Measurements from ENCODE around the gene IGF1.

Gene IGF1

DNA sequence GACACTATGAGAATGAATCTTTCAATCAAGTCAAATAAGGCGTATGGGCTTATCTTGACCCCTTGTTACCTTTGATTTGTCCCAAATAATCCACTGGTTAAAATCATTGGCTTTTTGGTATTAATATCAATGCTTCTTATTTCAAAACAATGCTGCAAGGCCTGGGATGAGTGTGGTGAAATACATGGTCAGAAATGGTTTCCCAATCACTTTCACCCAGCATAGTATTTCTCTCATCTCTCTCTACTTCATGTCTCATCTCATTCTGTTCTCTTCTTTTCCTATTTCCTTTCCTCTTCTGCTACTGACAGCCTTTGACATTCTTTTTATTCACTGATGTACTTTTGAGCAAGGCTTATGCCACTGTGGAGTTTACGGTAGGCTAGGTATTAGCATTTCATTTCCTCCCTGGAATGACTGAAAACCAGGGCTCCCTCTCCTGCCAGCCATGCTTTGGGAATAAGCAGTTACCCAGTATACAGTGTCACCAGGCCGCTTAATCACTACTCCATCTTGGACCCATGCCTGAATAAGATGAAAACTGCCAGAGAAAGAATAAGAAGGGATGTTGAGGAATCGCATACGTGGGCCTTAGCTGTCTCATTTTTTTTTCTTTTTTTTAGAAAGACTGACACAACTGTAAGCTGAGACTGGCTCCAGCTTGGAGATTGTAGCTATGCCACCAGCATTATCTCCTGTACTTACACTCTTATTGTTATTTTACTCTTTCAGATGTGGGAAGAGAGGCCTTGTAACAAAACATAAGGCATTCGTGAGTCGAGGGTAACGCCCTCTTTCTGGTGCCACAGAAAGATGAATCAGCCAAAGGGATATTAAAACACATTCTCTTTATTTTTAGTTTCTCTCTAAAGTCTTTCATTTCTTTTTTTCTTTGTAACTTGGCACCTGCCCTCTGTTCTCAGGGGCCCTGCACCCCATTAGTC lies 53.5 kb downstream of the IGF1 start:
- no peak for DNase-seq (ENCODE audit: low read depth)

GRCh38 chr12:102425109-102426039 lies 55.0 kb downstream of the IGF1 start:
- no peak for DNase-seq (ENCODE audit: low read depth)

GRCh38 chr12:102423462-102423861 lies 56.9 kb downstream of the IGF1 start:
- DNase-seq (ENCODE audit: low read depth), result no peak

- DNase-seq (ENCODE audit: low read depth), result no peak
Observed at GRCh38 chr12:102421802-102422583, 58.4 kb downstream of the IGF1 start.

DNA sequence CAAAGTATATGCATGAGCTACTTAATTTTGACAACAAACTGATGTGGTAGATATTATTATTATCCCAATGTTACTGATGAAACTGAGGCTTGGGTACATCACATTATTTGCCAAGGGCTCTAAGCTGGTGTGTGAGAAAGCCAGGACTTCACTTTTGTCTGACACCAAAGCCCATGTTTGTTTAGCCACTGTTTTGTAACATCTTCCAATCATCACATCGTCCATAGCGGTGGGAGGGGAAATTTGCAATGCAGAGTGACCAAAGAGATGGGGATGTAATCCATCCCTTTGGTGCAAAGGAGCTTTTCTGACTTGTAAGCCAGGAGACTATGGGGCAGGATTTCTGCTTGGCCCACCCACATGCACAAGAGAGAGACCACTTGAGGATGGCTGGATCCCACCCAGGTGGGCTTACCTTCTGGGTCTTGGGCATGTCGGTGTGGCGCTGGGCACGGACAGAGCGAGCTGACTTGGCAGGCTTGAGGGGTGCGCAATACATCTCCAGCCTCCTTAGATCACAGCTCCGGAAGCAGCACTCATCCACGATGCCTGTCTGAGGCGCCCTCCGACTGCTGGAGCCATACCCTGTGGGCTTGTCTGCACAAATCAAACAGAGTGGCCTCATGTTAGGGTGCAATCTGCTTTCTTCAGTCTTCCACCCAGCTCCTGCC lies 61.1 kb downstream of the IGF1 start:
- DNase-seq (ENCODE audit: low read depth), result no peak

GRCh38 chr12:102417055-102417454 lies 63.3 kb downstream of the IGF1 start:
- DNase-seq (ENCODE audit: low read depth), result no peak

GRCh38 chr12:102415515-102415914 lies 64.8 kb downstream of the IGF1 start:
- DNase-seq (ENCODE audit: low read depth), result no peak

- DNase-seq (ENCODE audit: low read depth), result no peak
Observed at GRCh38 chr12:102413396-102413795, 67.0 kb downstream of the IGF1 start.

- DNase-seq (ENCODE audit: low read depth), result no peak
Observed at GRCh38 chr12:102410511-102410910, 69.9 kb downstream of the IGF1 start.

- no peak for DNase-seq (ENCODE audit: low read depth)
Observed at GRCh38 chr12:102408487-102409297, 71.7 kb downstream of the IGF1 start.

DNA sequence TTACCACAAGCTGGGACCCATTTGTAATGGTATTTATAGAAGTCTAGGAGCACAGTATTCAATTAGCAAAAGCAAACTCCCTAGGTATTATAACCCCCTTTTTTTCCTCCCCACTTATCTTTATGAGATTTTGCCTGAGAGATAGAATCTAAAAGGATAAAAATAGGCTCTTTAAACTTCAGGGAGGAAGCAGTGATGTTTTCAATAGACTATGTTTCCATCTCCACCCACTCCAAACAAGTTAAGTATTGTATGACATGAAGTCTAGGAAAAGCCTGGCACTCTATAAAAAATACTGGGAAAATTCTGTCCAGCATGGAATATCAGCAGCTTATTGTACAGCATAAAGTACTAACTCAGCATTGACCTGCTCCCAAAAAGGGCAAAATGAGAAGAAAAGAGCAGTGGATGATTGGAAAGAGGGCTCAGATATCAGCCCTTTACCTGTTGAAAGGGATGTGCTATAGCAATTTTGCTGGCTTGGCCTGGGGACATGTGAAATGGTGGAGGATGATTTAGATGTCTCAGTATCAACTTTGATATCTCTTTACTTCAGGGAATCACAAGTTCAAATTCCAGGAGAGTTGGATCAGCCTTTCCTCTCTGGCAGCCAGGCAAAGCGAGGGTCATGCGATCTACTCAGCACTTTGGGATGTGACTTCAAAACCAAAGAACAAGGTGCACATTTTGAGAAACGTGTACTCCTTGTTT lies 72.4 kb downstream of the IGF1 start:
- no peak for DNase-seq (ENCODE audit: low read depth)

DNA sequence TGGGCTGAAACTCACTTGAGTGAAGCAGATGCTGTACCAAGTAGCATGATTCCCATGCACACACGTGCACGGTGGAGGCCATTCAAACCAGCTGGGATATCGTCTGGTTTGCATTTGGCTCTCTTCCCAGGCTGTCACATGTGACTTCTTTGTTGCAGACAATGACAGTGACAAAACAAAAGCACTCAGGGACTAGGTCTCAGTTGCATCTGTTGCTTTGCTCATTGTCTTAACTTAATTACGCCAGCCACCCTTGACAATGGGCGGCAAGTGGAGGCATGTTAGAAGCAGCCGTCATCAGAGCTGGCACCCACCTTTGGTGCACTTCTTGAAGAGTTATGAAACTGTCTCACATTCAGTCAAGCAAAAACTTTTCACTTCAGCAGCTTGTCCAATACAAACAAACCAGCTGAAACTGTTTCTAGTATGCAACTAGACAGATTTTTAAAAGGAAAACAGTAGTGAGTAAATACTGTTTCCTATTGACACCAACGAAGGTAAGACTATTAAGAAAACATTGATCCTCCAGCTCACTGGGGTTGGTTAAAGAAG lies 74.3 kb downstream of the IGF1 start:
- DNase-seq (ENCODE audit: low read depth), result no peak

DNA sequence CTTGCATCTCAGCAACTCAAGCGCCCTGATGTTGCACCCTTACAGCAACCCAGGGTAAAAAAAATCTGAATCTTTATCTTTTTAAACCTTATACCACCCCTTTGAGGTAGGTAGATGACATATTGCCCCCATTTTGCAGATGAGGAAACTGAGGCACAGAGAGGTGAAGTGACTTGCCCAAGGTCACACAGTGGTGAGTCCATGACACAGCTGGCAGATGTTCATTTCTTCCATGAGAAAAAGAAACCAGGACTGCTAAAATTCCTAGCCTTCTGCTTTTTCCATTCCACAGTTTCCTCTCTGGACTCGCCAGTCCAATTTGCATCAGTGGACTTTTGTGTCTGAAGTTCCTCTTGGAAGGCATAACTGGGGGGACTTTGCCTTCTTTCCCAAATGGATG lies 79.3 kb downstream of the IGF1 start:
- DNase-seq (ENCODE audit: low read depth), result no peak

DNA sequence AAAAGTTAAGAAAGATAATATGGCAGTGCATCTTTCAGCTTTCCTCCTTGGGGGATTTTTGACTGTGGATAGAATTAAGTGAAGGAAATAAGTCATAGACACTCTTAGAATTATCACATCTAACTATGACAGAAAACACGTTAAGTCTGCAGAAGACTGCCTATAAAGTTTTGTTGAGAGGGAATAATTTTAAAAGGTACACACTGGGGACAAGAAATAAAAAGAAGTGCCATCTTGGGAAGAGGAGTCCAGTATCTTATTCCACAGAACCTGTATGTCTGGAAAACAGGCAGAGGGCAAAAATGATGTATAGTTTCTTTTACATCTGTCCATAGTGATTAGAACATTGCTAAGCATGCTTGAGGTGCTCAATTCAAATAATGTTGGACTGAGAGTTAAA lies 80.7 kb downstream of the IGF1 start:
- DNase-seq (ENCODE audit: low read depth), result no peak

- no peak for DNase-seq (ENCODE audit: low read depth)
Observed at GRCh38 chr12:102396276-102396675, 84.1 kb downstream of the IGF1 start.

- no peak for DNase-seq (ENCODE audit: low read depth)
Observed at GRCh38 chr12:102394200-102394599, 86.2 kb downstream of the IGF1 start.

- no peak for DNase-seq (ENCODE audit: low read depth)
Observed at GRCh38 chr12:102390068-102390467, 90.3 kb downstream of the IGF1 start.

DNA sequence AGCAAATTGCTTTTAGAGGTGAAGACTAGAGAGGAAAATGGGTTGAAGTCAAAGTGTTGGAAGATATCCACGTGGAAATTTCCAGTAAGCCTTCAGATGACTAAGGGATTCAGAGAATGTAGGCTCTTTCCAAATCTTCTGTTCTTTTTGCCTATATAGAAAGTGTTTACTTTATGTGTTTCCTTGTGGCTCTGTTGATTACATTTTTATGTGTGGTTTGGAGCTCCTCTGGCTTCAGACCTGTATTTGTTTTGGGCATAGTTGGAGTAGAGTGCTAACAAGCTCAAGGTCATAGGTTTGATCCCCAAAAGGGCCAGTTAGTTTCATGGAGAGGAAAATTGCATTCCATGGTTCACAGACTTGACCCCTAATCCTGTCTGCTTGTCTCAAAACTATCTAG lies 91.9 kb downstream of the IGF1 start:
- DNase-seq (ENCODE audit: low read depth), result no peak

- no peak for DNase-seq (ENCODE audit: low read depth)
Observed at GRCh38 chr12:102385343-102385742, 95.0 kb downstream of the IGF1 start.

Measured in stimulated activated CD8-positive, alpha-beta memory T cell treated with anti-CD3 and anti-CD28 coated beads, Interleukin-12 subunit alpha, Interleukin-12 subunit beta, amount 100 ng/mL, for 1 hour (primary cell).